A673 (cell line): ENCODE data around the gene HMX1. TPM values are rescaled to one million over a fixed set of nuclear protein-coding genes. Genes with fewer than 3 reads are reported as not detected.

ENCODE experiments used
- BruUV-seq: library from RNA; stranded (reverse); fragments of 400-500 nt; replicated peaks from 2 replicates; lab custom pipeline; 2021; lab: Mats Ljungman, UMichigan
- CTCF ChIA-PET: fragments of 300-600 bp; sonication (Branson Sonifier 250); formaldehyde crosslinking; loops from one replicate; lab custom pipeline; 2022; ENCODE audit warnings: antibody characterized with exemption; lab: Charles Lee
- POLR2A ChIA-PET: fragments of 300-600 bp; sonication (Branson Sonifier 250); formaldehyde crosslinking; loops from one replicate; lab custom pipeline; 2022; ENCODE audit warnings: antibody characterized with exemption; ENCODE audit not compliant: low non-redundant PET; lab: Charles Lee
- DNase-seq: peaks from one replicate; pipeline ENCODE4 v3.0.0-alpha.2; 2015; ENCODE audit warnings: low spot score
- H3K27ac ChIP-seq: fragments of 200-600 bp; sonication (generic); 2 replicates; pipeline ENCODE4 v1.5.1; 2016; ENCODE audit warnings: mixed run types, low read depth, mild to moderate bottlenecking, mixed read lengths, antibody characterized with exemption, low read length; ENCODE audit not compliant: poor library complexity, severe bottlenecking
- H3K27me3 ChIP-seq: fragments of 200-600 bp; sonication (generic); replicated peaks from 2 replicates; pipeline ENCODE4 v1.6.1; 2017; ENCODE audit warnings: mixed run types, low read depth, mild to moderate bottlenecking, mixed read lengths, antibody characterized with exemption, low read length; ENCODE audit not compliant: insufficient read depth, poor library complexity
- H3K36me3 ChIP-seq: fragments of 200-600 bp; sonication (generic); 2 replicates; pipeline ENCODE4 v1.6.1; 2016; ENCODE audit warnings: mixed run types, mild to moderate bottlenecking, mixed read lengths, antibody characterized with exemption, low read length; ENCODE audit not compliant: insufficient read depth, poor library complexity, severe bottlenecking
- H3K4me1 ChIP-seq: fragments of 200-600 bp; sonication (generic); 2 replicates; pipeline ENCODE4 v1.6.1; 2017; ENCODE audit warnings: mixed run types, mild to moderate bottlenecking, mixed read lengths, antibody characterized with exemption, low read length; ENCODE audit not compliant: insufficient read depth, poor library complexity, severe bottlenecking
- H3K4me3 ChIP-seq: fragments of 200-600 bp; sonication (generic); 2 replicates; pipeline ENCODE4 v1.5.1; 2016; ENCODE audit warnings: low read depth, mixed run types, mild to moderate bottlenecking, mixed read lengths, low read length; ENCODE audit not compliant: poor library complexity, severe bottlenecking
- H3K9me3 ChIP-seq: fragments of 200-600 bp; sonication (generic); 2 replicates; pipeline ENCODE4 v1.6.1; 2016; ENCODE audit warnings: mixed run types, low read depth, mild to moderate bottlenecking, mixed read lengths, antibody characterized with exemption, low read length; ENCODE audit not compliant: poor library complexity, severe bottlenecking
- EZH2 ChIP-seq: fragments of 200-600 bp; sonication (generic); IDR thresholded peaks from 2 replicates; pipeline ENCODE4 v1.6.1; 2017; ENCODE audit warnings: borderline replicate concordance, low read depth, mild to moderate bottlenecking, mixed read lengths, antibody characterized with exemption, low read length; ENCODE audit not compliant: poor library complexity, severe bottlenecking
- intact Hi-C: fragments of 100-400 bp; cut with micrococcal nuclease; formaldehyde crosslinking; loops from one replicate; pipeline ENCODE4 v1.10.0; 2022; ENCODE audit not compliant: unreplicated experiment
- total RNA-seq: library from RNA; stranded (reverse); gene quantifications from 2 replicates; pipeline ENCODE4 v1.2.3, GENCODE V29; 2021
- TF ChIP-seq, protein P1 (sequence below): fragments of 300-800, 200-600 bp; sonication (generic); conservative IDR thresholded peaks from 2 replicates; pipeline ENCODE4 v1.5.1; 2017; ENCODE audit warnings: low read depth, mild to moderate bottlenecking, antibody characterized with exemption, low read length, moderate library complexity, mixed read lengths

HMX1 gene
- total RNA-seq, 1 experiment from 2014 or later: 0.26 TPM

GRCh38 chr4:8908206-8908893, 36.7 kb upstream of the HMX1 start:
- Histone ChIP-seq H3K4me1 (no peaks in the 10 kb centered on the region), H3K27ac (no peak overlapping the region), H3K4me3 (no peak overlapping the region), H3K27me3 (peaks cover 28% of the 10 kb centered on the region), H3K9me3 (no peaks in the 10 kb centered on the region), H3K36me3 (no peaks in the 10 kb centered on the region)
- no TSS peak for BruUV-seq
- TF ChIP-seq, protein P1, sequence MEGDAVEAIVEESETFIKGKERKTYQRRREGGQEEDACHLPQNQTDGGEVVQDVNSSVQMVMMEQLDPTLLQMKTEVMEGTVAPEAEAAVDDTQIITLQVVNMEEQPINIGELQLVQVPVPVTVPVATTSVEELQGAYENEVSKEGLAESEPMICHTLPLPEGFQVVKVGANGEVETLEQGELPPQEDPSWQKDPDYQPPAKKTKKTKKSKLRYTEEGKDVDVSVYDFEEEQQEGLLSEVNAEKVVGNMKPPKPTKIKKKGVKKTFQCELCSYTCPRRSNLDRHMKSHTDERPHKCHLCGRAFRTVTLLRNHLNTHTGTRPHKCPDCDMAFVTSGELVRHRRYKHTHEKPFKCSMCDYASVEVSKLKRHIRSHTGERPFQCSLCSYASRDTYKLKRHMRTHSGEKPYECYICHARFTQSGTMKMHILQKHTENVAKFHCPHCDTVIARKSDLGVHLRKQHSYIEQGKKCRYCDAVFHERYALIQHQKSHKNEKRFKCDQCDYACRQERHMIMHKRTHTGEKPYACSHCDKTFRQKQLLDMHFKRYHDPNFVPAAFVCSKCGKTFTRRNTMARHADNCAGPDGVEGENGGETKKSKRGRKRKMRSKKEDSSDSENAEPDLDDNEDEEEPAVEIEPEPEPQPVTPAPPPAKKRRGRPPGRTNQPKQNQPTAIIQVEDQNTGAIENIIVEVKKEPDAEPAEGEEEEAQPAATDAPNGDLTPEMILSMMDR: no peak
- no peak for TF ChIP-seq EZH2
- no peak for DNase-seq
- CTCF ChIA-PET: no interaction called here
- POLR2A ChIA-PET: no interaction called here
- intact Hi-C loops: no loop called here

DNA sequence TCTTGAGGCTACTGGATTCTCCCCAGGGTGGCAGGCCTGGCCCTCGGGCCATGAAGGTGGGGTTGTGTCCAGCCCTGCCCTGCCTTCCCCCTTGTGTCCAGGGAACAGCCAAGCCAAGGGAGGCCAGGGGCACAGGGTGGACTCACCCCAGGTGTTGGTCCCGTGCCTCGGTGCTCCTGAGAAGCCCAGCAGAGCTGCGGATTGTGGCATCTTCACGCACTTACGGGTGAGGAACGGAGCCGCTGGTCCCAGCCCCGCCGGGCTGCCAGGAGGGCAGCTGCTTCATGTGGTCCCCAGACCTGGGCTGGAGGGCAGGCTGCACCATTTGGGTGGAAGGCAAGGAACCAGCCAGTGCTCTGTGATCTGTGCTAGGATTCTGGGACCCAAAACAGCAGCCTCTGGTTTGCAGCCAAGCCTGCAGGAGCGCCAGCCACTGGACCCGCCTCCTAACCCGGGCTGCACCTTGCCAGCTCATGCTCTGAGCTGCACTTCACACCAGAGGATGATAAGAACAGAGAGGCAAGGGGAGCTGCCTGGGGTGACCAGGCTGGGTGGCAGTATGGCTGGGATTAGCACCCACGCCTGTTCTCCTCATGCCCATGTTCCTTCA, 36.1 kb upstream of the HMX1 start:
- Histone ChIP-seq H3K4me3 (no peak overlapping the region), H3K27me3 (peaks cover 28% of the 10 kb centered on the region), H3K36me3 (no peaks in the 10 kb centered on the region), H3K27ac (no peak overlapping the region), H3K9me3 (no peaks in the 10 kb centered on the region), H3K4me1 (no peaks in the 10 kb centered on the region)
- POLR2A ChIA-PET: no interaction called here
- intact Hi-C loops: no loop called here
- no TSS peak for BruUV-seq
- CTCF ChIA-PET: no interaction called here
- no peak for TF ChIP-seq EZH2
- TF ChIP-seq, protein P1: no peak
- DNase-seq: no peak

GRCh38 chr4:8906991-8907595, 35.5 kb upstream of the HMX1 start:
- no peaks in the 10 kb centered on the region for H3K36me3 ChIP-seq
- CTCF ChIA-PET: no interaction called here
- no TSS peak for BruUV-seq
- no peaks in the 10 kb centered on the region for H3K9me3 ChIP-seq
- peaks cover 28% of the 10 kb centered on the region for H3K27me3 ChIP-seq
- H3K27ac ChIP-seq: no peak overlapping the region
- H3K4me3 ChIP-seq: no peak overlapping the region
- no peak for DNase-seq
- TF ChIP-seq, protein P1: no peak
- TF ChIP-seq EZH2: no peak
- POLR2A ChIA-PET: no interaction called here
- intact Hi-C loops: no loop called here
- no peaks in the 10 kb centered on the region for H3K4me1 ChIP-seq
